Adrenal gland (tissue), 5 donors: ENCODE data around the gene BBOX1.

ENCODE experiments used
- POLR2A ChIP-seq, 2 donors: fragments of 450-650 bp; IDR thresholded peaks; one replicate each; pipeline ENCODE4 v1.6.1; 2017; ENCODE audit warnings: antibody characterized with exemption in 2 of 2, mild to moderate bottlenecking in 2 of 2, moderate library complexity in 1 of 2
- TF ChIP-seq, protein P1 (sequence below), 6 experiments: fragments of 450-650 bp in 4 of 6; fragments of 200-600 bp in 2 of 6; sonication (generic) in 1 of 6; IDR thresholded peaks; 1 replicate in 5 of 6; 2 replicates in 1 of 6; pipeline versions ENCODE4 v1.5.1 to v1.8.0; 2016 to 2021; ENCODE audit warnings: antibody characterized with exemption in 6 of 6, mild to moderate bottlenecking in 2 of 6, moderate library complexity in 1 of 6
- donor health status: DM: no; HTN: no; CAD: no.

DNA sequence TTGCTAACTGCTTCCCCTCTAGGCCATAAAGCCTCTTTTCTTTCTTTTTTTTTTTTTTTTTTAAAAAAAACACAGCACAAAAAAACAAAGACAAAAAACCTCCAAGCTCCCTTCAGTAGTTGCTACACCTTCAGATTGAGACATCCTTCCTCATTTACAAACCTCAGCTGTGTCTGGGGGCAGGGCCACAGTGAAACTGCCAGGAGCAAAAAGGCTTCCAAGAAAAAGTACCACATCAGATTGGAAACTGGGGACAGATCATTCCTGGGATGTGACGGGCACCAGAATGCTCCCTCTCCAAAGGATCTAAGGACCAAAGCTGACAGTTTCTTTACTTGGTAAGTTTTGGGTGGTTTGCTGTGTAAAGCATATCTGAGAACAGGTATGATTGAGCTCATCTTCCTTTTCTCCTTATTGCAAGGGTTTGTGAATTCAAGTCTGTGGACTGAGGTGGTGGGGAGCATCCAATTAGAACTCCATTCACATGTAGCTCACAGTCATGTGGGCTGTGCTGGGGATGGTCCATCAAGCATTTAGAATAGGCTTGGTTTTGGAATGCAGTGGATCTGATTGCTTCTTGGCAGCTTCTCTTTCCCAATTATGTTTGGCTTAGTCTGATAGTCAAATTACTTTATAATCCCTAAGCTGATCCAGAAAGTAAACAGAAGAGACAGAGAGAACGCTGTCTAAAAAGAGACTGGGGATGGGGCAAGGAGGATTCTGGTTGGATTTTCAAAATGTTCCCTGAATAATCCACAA, 705 bp downstream of the BBOX1 start:
- TF ChIP-seq, protein P1, sequence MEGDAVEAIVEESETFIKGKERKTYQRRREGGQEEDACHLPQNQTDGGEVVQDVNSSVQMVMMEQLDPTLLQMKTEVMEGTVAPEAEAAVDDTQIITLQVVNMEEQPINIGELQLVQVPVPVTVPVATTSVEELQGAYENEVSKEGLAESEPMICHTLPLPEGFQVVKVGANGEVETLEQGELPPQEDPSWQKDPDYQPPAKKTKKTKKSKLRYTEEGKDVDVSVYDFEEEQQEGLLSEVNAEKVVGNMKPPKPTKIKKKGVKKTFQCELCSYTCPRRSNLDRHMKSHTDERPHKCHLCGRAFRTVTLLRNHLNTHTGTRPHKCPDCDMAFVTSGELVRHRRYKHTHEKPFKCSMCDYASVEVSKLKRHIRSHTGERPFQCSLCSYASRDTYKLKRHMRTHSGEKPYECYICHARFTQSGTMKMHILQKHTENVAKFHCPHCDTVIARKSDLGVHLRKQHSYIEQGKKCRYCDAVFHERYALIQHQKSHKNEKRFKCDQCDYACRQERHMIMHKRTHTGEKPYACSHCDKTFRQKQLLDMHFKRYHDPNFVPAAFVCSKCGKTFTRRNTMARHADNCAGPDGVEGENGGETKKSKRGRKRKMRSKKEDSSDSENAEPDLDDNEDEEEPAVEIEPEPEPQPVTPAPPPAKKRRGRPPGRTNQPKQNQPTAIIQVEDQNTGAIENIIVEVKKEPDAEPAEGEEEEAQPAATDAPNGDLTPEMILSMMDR (IDR thresholded peaks at IDR 0.05), result no peak
- no peak for TF ChIP-seq POLR2A (IDR thresholded peaks at IDR 0.05)
